Smooth muscle cell (in vitro differentiated cells): Measurements from ENCODE around the gene G3BP2. TPM values are rescaled to one million over a fixed set of nuclear protein-coding genes. Genes with fewer than 3 reads are reported as not detected.

Experiments used
- DNase-seq: peaks from one replicate; lab custom pipeline; 2025; ENCODE audit not compliant: unreplicated experiment; lab: John Stamatoyannopoulos, UW
- H2AFZ ChIP-seq: fragments of 200-600 bp; sonication (generic); 2 replicates; pipeline ENCODE4 v1.6.0; 2016; ENCODE audit warnings: antibody characterized with exemption, low read depth, mild to moderate bottlenecking
- H3F3A ChIP-seq: fragments of 200-600 bp; sonication (generic); 2 replicates; pipeline ENCODE4 v1.6.0; 2017; ENCODE audit warnings: antibody characterized with exemption, low read depth
- H3K27ac ChIP-seq: fragments of 200-600 bp; sonication (generic); 2 replicates; pipeline ENCODE4 v1.5.1; 2016; ENCODE audit warnings: low read depth, mild to moderate bottlenecking
- H3K27me3 ChIP-seq: fragments of 200-600 bp; sonication (generic); 2 replicates; pipeline ENCODE4 v1.6.1; 2016; ENCODE audit warnings: low read depth, mild to moderate bottlenecking
- H3K36me3 ChIP-seq: fragments of 200-600 bp; sonication (generic); 2 replicates; pipeline ENCODE4 v1.5.1; 2016; ENCODE audit warnings: low read depth
- H3K4me1 ChIP-seq: fragments of 200-600 bp; sonication (generic); 2 replicates; pipeline ENCODE4 v1.5.1; 2016; ENCODE audit warnings: low read depth
- H3K4me2 ChIP-seq: fragments of 200-600 bp; sonication (generic); 2 replicates; pipeline ENCODE4 v1.6.0; 2016; ENCODE audit warnings: mild to moderate bottlenecking
- H3K4me3 ChIP-seq: fragments of 200-600 bp; sonication (generic); 2 replicates; pipeline ENCODE4 v1.5.1; 2016; ENCODE audit warnings: mild to moderate bottlenecking
- H3K79me2 ChIP-seq: fragments of 200-600 bp; sonication (generic); 2 replicates; pipeline ENCODE4 v1.6.0; 2016; ENCODE audit warnings: low read depth, mild to moderate bottlenecking
- H3K9ac ChIP-seq: fragments of 200-600 bp; sonication (generic); 2 replicates; pipeline ENCODE4 v1.6.0; 2016; ENCODE audit warnings: low read depth
- H3K9me3 ChIP-seq: fragments of 200-600 bp; sonication (generic); replicated peaks from 2 replicates; pipeline ENCODE4 v1.5.1; 2016; ENCODE audit warnings: low read depth
- H4K20me1 ChIP-seq: fragments of 200-600 bp; sonication (generic); 2 replicates; pipeline ENCODE4 v1.6.0; 2016; ENCODE audit warnings: low read depth
- CTCF ChIP-seq: fragments of 200-600 bp; sonication (generic); IDR thresholded peaks from 2 replicates; pipeline ENCODE4 v1.5.1; 2017; ENCODE audit warnings: borderline replicate concordance, mild to moderate bottlenecking, antibody characterized with exemption; ENCODE audit not compliant: insufficient read depth, poor library complexity, severe bottlenecking
- WGBS: methylation state at CpG from one replicate; pipeline ENCODE4 v1.1.7; 2016; ENCODE audit warnings: low lambda C conversion rate; 5-methylcytosine and 5-hydroxymethylcytosine counted together
- polyA plus RNA-seq: library from polyadenylated mRNA; unstranded; fragments of >200 nt; fragmentation: Nextera tagmentation; extraction: Ambion mirVana; gene quantifications from 2 replicates; pipeline ENCODE4 v1.2.1, GENCODE V29; 2016
- total RNA-seq: library from RNA; depleted of rRNA; stranded (reverse); fragments of >200 nt; gene quantifications from 2 replicates; pipeline ENCODE4 v1.2.3, GENCODE V29; 2014

The G3BP2 gene
- total and polyA plus RNA-seq, 2 experiments from 2014 or later: 84.5 to 149 TPM

GRCh38 chr4:75634281-75634680 lies 38.9 kb downstream of the G3BP2 start:
- Histone ChIP-seq H3K27me3 (no peaks in the 10 kb centered on the region), H3K79me2 (no peaks in the 10 kb centered on the region), H3K27ac (no peak overlapping the region), H3K4me3 (no peak overlapping the region), H3K9ac (no peak overlapping the region), H3K4me2 (no peak overlapping the region), H3F3A (no peaks in the 10 kb centered on the region), H2AFZ (no peak overlapping the region), H3K9me3 (no peaks in the 10 kb centered on the region), H3K4me1 (peaks cover 3% of the 10 kb centered on the region), H3K36me3 (no peaks in the 10 kb centered on the region), H4K20me1 (no peaks in the 10 kb centered on the region)
- 83% methylated on average over 3 of the region's 3 CpGs for WGBS
- no peak for DNase-seq
- TF ChIP-seq CTCF: no peak

- H3F3A ChIP-seq: no peaks in the 10 kb centered on the region
- no peaks in the 10 kb centered on the region for H3K9me3 ChIP-seq
- H3K4me3 ChIP-seq: no peak overlapping the region
- WGBS: 87% methylated on average over 2 of the region's 2 CpGs
- H3K79me2 ChIP-seq: no peaks in the 10 kb centered on the region
- H2AFZ ChIP-seq: no peak overlapping the region
- no peaks in the 10 kb centered on the region for H3K27me3 ChIP-seq
- DNase-seq: no peak
- TF ChIP-seq CTCF: no peak
- no peak overlapping the region for H3K27ac ChIP-seq
- H3K36me3 ChIP-seq: no peaks in the 10 kb centered on the region
- no peak overlapping the region for H3K4me2 ChIP-seq
- H4K20me1 ChIP-seq: no peaks in the 10 kb centered on the region
- H3K4me1 ChIP-seq: peaks cover 3% of the 10 kb centered on the region
- H3K9ac ChIP-seq: no peak overlapping the region
These were observed 39.4 kb downstream of the G3BP2 start for GRCh38 chr4:75633846-75634245.

GRCh38 chr4:75630937-75631329 lies 42.3 kb downstream of the G3BP2 start:
- no peak for DNase-seq
- no peak for TF ChIP-seq CTCF
- Histone ChIP-seq H3K9ac (no peak overlapping the region), H3K4me1 (peaks cover 3% of the 10 kb centered on the region), H3F3A (no peaks in the 10 kb centered on the region), H3K27me3 (no peaks in the 10 kb centered on the region), H3K27ac (no peak overlapping the region), H3K9me3 (no peaks in the 10 kb centered on the region), H3K79me2 (no peaks in the 10 kb centered on the region), H3K4me3 (peak overlapping the region; percentile 70), H4K20me1 (no peaks in the 10 kb centered on the region), H3K36me3 (no peaks in the 10 kb centered on the region), H3K4me2 (peak overlapping the region; percentile 87), H2AFZ (peak overlapping the region; percentile 88)
- WGBS: 35% methylated on average over 9 of the region's 9 CpGs

- DNase-seq: peak; percentile 40
- Histone ChIP-seq H3K79me2 (no peaks in the 10 kb centered on the region), H3F3A (no peaks in the 10 kb centered on the region), H4K20me1 (no peaks in the 10 kb centered on the region), H3K4me2 (peak within 1 kb of the TSS; percentile 87), H3K36me3 (no peaks in the 10 kb centered on the region), H3K9ac (no peak within 1 kb of the TSS), H3K27me3 (no peaks in the 10 kb centered on the region), H3K4me1 (peaks cover 3% of the 10 kb centered on the region), H3K27ac (no peak within 1 kb of the TSS), H2AFZ (peak within 1 kb of the TSS; percentile 88), H3K9me3 (no peaks in the 10 kb centered on the region), H3K4me3 (peak within 1 kb of the TSS; percentile 70)
- 1% methylated on average over 57 of the region's 57 CpGs for WGBS
- TF ChIP-seq CTCF: no peak
These were observed 42.9 kb downstream of the G3BP2 start, which contains the start of gene CDKL2 for GRCh38 chr4:75630174-75630936. TSS of gene CDKL2 (minus strand) at chr4:75630528. CDS start at chr4:75625988, 4,540 bp downstream.
